H9 (cell line): Measurements from ENCODE around the gene RASSF8. TPM values are rescaled to one million over a fixed set of nuclear protein-coding genes. Genes with fewer than 3 reads are reported as not detected.

Source experiments
- DNase-seq: peaks from one replicate; pipeline ENCODE4 v3.0.0-alpha.2; 2017
- H2AFZ ChIP-seq: one replicate; pipeline ENCODE4 v1.6.1; 2013; ENCODE audit warnings: mild to moderate bottlenecking, low read length, control low read depth, moderate library complexity
- H2AK5ac ChIP-seq: 2 replicates; pipeline ENCODE4 v1.6.1; 2013; ENCODE audit warnings: low read length, control low read depth, mixed read lengths; ENCODE audit not compliant: insufficient read length
- H2BK120ac ChIP-seq: one replicate; pipeline ENCODE4 v1.6.1; 2013; ENCODE audit warnings: low read depth, mild to moderate bottlenecking, low read length, control low read depth, inconsistent platforms; ENCODE audit not compliant: poor library complexity, severe bottlenecking
- H2BK12ac ChIP-seq: 2 replicates; pipeline ENCODE4 v1.6.1; 2013; ENCODE audit warnings: low read length, control low read depth, mixed read lengths, low read depth; ENCODE audit not compliant: insufficient read length
- H2BK15ac ChIP-seq: 2 replicates; pipeline ENCODE4 v1.6.1; 2013; ENCODE audit warnings: low read depth, low read length, control low read depth
- H2BK20ac ChIP-seq: one replicate; pipeline ENCODE4 v1.6.1; 2013; ENCODE audit warnings: low read depth, mild to moderate bottlenecking, low read length, control low read depth, inconsistent platforms; ENCODE audit not compliant: poor library complexity, severe bottlenecking
- H2BK5ac ChIP-seq: 2 replicates; pipeline ENCODE4 v1.6.1; 2013; ENCODE audit warnings: low read length, control low read depth, mixed read lengths; ENCODE audit not compliant: insufficient read length
- H3K14ac ChIP-seq: 2 replicates; pipeline ENCODE4 v1.6.1; 2013; ENCODE audit warnings: low read length, control low read depth; ENCODE audit not compliant: insufficient read depth
- H3K18ac ChIP-seq: 2 replicates; pipeline ENCODE4 v1.6.1; 2013; ENCODE audit warnings: low read depth, mild to moderate bottlenecking, mixed read lengths, low read length, control low read depth; ENCODE audit not compliant: insufficient read length
- H3K23ac ChIP-seq: 2 replicates; pipeline ENCODE4 v1.6.1; 2013; ENCODE audit warnings: low read length, control low read depth, mixed read lengths, low read depth; ENCODE audit not compliant: insufficient read length
- H3K23me2 ChIP-seq: 2 replicates; pipeline ENCODE4 v1.6.1; 2013; ENCODE audit warnings: low read depth, mild to moderate bottlenecking, mixed read lengths, low read length, control low read depth; ENCODE audit not compliant: insufficient read length, poor library complexity, severe bottlenecking
- H3K27ac ChIP-seq: 2 replicates; pipeline ENCODE4 v1.5.1; 2013; ENCODE audit warnings: low read length, control low read depth, mixed read lengths, low read depth; ENCODE audit not compliant: insufficient read length
- H3K27me3 ChIP-seq: 2 replicates; pipeline ENCODE4 v1.6.1; 2013; ENCODE audit warnings: low read length, control low read depth, inconsistent platforms; ENCODE audit not compliant: insufficient read depth
- H3K4ac ChIP-seq: 2 replicates; pipeline ENCODE4 v1.6.1; 2013; ENCODE audit warnings: low read depth, mild to moderate bottlenecking, control low read depth, inconsistent platforms, low read length, moderate library complexity
- H3K4me1 ChIP-seq: 2 replicates; pipeline ENCODE4 v1.6.1; 2013; ENCODE audit warnings: low read length, control low read depth, inconsistent platforms; ENCODE audit not compliant: insufficient read depth
- H3K4me2 ChIP-seq: 2 replicates; pipeline ENCODE4 v1.6.1; 2013; ENCODE audit warnings: low read length, control low read depth, mixed read lengths; ENCODE audit not compliant: insufficient read length, insufficient read depth
- H3K56ac ChIP-seq: 2 replicates; pipeline ENCODE4 v1.6.1; 2013; ENCODE audit warnings: low read depth, mild to moderate bottlenecking, mixed read lengths, low read length, control low read depth; ENCODE audit not compliant: insufficient read length
- H3K79me1 ChIP-seq: 2 replicates; pipeline ENCODE4 v1.6.1; 2013; ENCODE audit warnings: low read depth, mild to moderate bottlenecking, moderate library complexity, low read length, control low read depth, inconsistent platforms; ENCODE audit not compliant: insufficient read depth, poor library complexity, severe bottlenecking
- H3K79me2 ChIP-seq: 2 replicates; pipeline ENCODE4 v1.6.1; 2013; ENCODE audit warnings: low read length, control low read depth, inconsistent platforms; ENCODE audit not compliant: insufficient read depth
- H3K9ac ChIP-seq: 2 replicates; pipeline ENCODE4 v1.6.1; 2013; ENCODE audit warnings: low read length, control low read depth, mixed read lengths; ENCODE audit not compliant: insufficient read length; ENCODE audit errors: extremely low read depth
- H3K9me3 ChIP-seq: one replicate; pipeline ENCODE4 v1.6.1; 2013; ENCODE audit warnings: low read depth, low read length, inconsistent platforms; ENCODE audit not compliant: control insufficient read depth
- H3T11ph ChIP-seq: one replicate; pipeline ENCODE4 v1.6.1; 2013; ENCODE audit warnings: mild to moderate bottlenecking, low read length, control low read depth, inconsistent platforms
- H4K20me1 ChIP-seq: one replicate; pipeline ENCODE4 v1.6.1; 2013; ENCODE audit not compliant: control insufficient read depth, insufficient read length, insufficient read depth
- H4K5ac ChIP-seq: 2 replicates; pipeline ENCODE4 v1.6.1; 2013; ENCODE audit warnings: low read depth, mild to moderate bottlenecking, mixed read lengths, low read length, control low read depth; ENCODE audit not compliant: insufficient read length
- H4K8ac ChIP-seq: replicated peaks from 2 replicates; pipeline ENCODE4 v1.6.1; 2013; ENCODE audit warnings: low read length, control low read depth, mixed read lengths, low read depth; ENCODE audit not compliant: insufficient read length
- H4K91ac ChIP-seq: 2 replicates; pipeline ENCODE4 v1.6.1; 2013; ENCODE audit warnings: low read depth, mild to moderate bottlenecking, moderate library complexity, mixed read lengths, low read length, control low read depth; ENCODE audit not compliant: insufficient read length
- H3K27ac Mint-ChIP-seq, 3 experiments: 2 replicates in 2 of 3; 3 replicates in 1 of 3; pipeline ENCODE4 v1.8.0; 2020 to 2021; ENCODE audit warnings: mixed read lengths in 3 of 3, mild to moderate bottlenecking in 1 of 3, moderate library complexity in 1 of 3
- H3K27me3 Mint-ChIP-seq: 2 replicates; pipeline ENCODE4 v1.8.0; 2021; ENCODE audit warnings: low read depth, mild to moderate bottlenecking, moderate library complexity, mixed read lengths
- H3K36me3 Mint-ChIP-seq, 3 experiments: 2 replicates in 2 of 3; 3 replicates in 1 of 3; pipeline ENCODE4 v1.8.0; 2020 to 2021; ENCODE audit warnings: low read depth in 3 of 3, mixed read lengths in 3 of 3; ENCODE audit not compliant: insufficient read depth in 1 of 3
- H3K4me1 Mint-ChIP-seq, 2 experiments: 2 replicates each; pipeline ENCODE4 v1.8.0; 2020; ENCODE audit warnings: mixed read lengths in 2 of 2
- H3K4me3 Mint-ChIP-seq, 2 experiments: 2 replicates in 1 of 2; 3 replicates in 1 of 2; pipeline ENCODE4 v1.8.0; 2020 to 2021; ENCODE audit warnings: mild to moderate bottlenecking in 2 of 2, mixed read lengths in 2 of 2, moderate library complexity in 1 of 2
- H3K9me3 Mint-ChIP-seq, 2 experiments: 2 replicates in 1 of 2; 3 replicates in 1 of 2; pipeline ENCODE4 v1.8.0; 2020; ENCODE audit warnings: mild to moderate bottlenecking in 2 of 2, mixed read lengths in 2 of 2, moderate library complexity in 1 of 2
- CTCF ChIP-seq: fragments of 200-600 bp; sonication (generic); conservative IDR thresholded peaks from 3 replicates; pipeline ENCODE4 v1.8.0; 2021; ENCODE audit warnings: antibody characterized with exemption, mild to moderate bottlenecking
- WGBS: extraction: QIAGEN DNeasy Blood & Tissue Kit; methylation state at CpG from one replicate; pipeline ENCODE4 v1.1.7; 2013; ENCODE audit warnings: missing lambda C conversion rate, low lambda C conversion rate, mixed read lengths; ENCODE audit not compliant: insufficient read length; ENCODE audit errors: extremely low coverage; 5-methylcytosine and 5-hydroxymethylcytosine counted together
- total RNA-seq: library from RNA; stranded (reverse); gene quantifications from 2 replicates; pipeline ENCODE4 v1.2.1, GENCODE V29; 2021

RASSF8 gene
- total RNA-seq, 1 experiment from 2014 or later = 38.8 TPM

- Mint-ChIP-seq H3K4me1 (peaks cover 17 to 18% of the 10 kb centered on the region in 2 experiments), H3K27ac (no peak overlapping the region), H3K36me3 (no peaks in the 10 kb centered on the region), H3K27me3 (no peaks in the 10 kb centered on the region), H3K9me3 (no peaks in the 10 kb centered on the region), H3K4me3 (no peak overlapping the region)
- Histone ChIP-seq H2BK15ac (no peak overlapping the region), H2AK5ac (no peak overlapping the region), H3K4me2 (no peak overlapping the region), H3K14ac (no peak overlapping the region), H3K9ac (no peak overlapping the region), H3K4ac (no peak overlapping the region), H3K4me1 (no peaks in the 10 kb centered on the region), H3K79me1 (no peaks in the 10 kb centered on the region), H3T11ph (no peak overlapping the region), H3K9me3 (no peaks in the 10 kb centered on the region), H3K23ac (no peak overlapping the region), H3K27me3 (no peaks in the 10 kb centered on the region), H4K91ac (no peak overlapping the region), H3K79me2 (no peaks in the 10 kb centered on the region), H2BK5ac (no peak overlapping the region), H4K8ac (no peak overlapping the region), H2BK120ac (no peak overlapping the region), H3K56ac (no peak overlapping the region), H2BK20ac (no peak overlapping the region), H2AFZ (no peak overlapping the region), H4K20me1 (no peaks in the 10 kb centered on the region), H4K5ac (no peak overlapping the region), H3K18ac (no peak overlapping the region), H3K23me2 (no peaks in the 10 kb centered on the region), H3K27ac (no peak overlapping the region), H2BK12ac (no peak overlapping the region)
- no peak for TF ChIP-seq CTCF
- DNase-seq = no peak
- no CpG with 5 or more reads among the region's 1 CpG for WGBS
These were observed 74.3 kb downstream of the RASSF8 start for GRCh38 chr12:26032719-26033241.
